GM10248 (cell line): ENCODE results near the gene CLCN2.

Source experiments
- CTCF ChIA-PET: fragments of 300-600 bp; sonication (Branson Sonifier 250); formaldehyde crosslinking; extraction: SDS; loops from one replicate; lab custom pipeline; 2021; ENCODE audit warnings: antibody characterized with exemption; lab: Yijun Ruan, JAX
- POLR2A ChIA-PET: fragments of 350-650 bp; sonication (Branson Sonifier 250); formaldehyde crosslinking; extraction: SDS; loops from one replicate; lab custom pipeline; 2020; ENCODE audit warnings: antibody characterized with exemption; lab: Yijun Ruan, JAX
- DNase-seq: peaks from one replicate; pipeline ENCODE4 v3.0.0; 2012; ENCODE audit errors: extremely low spot score
- CTCF ChIP-seq: IDR thresholded peaks from 2 replicates; pipeline ENCODE4 v1.5.1; 2012; ENCODE audit warnings: mild to moderate bottlenecking, low read depth; ENCODE audit errors: extremely low read depth, missing control alignments, control extremely low read depth

The CLCN2 gene

DNA sequence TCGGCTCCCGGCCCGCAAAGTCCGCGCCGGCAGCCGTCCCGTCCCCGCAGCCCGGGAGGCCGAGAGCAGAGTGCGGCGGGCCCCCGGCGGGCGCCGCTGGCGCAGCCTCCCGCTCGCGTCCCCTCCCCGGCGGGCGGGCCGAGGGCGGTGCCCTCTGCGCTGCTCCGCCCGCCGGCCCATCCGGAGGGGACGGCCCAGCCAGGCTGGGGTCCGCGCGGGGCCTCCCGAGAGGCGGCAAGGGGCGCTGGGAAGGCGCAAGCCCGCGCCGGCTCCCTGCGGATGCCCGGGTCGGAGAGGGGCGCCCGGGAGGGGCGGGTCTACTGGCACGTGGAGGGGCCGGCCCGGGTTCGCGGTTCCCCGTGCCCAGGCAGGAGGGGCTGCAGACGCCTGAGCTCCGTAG, at the start of gene CLCN2, which contains the start of gene POLR2H:
CLCN2 (minus strand) TSS at position 74 of the 400 bp plus-strand sequence. CDS start 126 bp downstream, outside the sequence.
POLR2H (plus strand) TSS at position 179 of the 400 bp plus-strand sequence. CDS start 1,783 bp downstream, outside the sequence.
- DNase-seq = peak; percentile 79
- ChIA-PET CTCF (interaction anchor here (0.9 to 2.3 kb wide), 9 partner anchors 8 to 466 kb away, joined by 3 to 10 read pairs (median 4); partner anchors contain the start of gene FAM131A), POLR2A (no interaction called here)
- no peak for TF ChIP-seq CTCF

DNA sequence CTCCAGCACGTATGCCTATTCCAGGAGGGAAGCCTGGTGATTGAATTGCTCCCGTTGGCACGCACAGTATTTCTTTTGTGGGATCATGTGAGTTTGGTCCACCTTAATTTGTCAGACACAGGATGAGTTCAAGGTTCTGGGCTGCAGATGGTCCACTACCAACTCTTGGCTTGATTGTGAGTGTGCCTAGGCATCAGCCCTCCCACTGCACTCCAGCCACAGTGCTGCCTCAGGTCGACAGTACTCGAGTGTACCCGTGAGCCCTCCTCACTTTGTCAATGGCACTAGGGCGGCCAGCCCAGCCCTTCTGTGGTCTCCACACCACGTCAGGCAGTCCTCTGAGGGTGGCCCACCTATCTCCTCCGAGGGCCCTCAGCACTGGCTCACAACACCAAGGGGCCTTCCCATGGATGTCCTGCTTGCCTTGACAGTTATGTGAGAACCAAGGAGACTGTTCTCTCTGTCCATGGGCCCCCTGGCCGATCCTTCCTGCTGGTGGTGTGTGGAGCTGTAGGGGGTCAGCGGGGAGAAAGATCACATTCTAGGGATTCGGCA, 48.6 kb upstream of the CLCN2 start:
- TF ChIP-seq CTCF = no peak
- CTCF ChIA-PET = no interaction called here
- DNase-seq = no peak
- POLR2A ChIA-PET = no interaction called here

DNA sequence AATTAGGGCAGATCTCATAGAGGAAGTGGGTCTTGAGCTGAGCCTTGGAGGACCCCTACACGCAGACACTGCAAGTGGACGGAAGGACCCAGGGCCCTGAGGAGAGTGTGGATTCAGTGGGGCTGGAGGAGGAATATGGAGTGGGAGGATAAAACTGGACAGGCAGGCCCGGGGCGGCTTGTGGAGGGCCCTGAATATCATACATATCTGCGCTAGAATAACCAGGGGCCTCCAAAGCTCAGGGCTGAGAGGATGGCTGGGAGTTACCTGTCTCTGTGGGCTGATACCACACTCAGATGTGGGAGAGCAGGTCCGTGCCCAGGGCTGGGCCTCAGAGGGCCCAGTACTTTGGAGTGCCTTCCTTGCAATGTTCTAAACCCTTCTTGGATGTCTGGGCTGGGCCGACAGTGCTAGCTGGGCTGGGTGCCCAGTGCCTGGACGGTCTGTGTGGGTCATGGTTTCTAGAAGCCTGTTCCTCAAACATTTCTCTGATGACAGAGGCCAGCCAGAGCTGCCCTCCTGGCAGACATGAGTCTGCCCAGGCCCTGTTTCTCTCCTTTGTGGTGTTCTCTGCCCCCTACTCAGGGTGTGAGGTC, 48.0 kb upstream of the CLCN2 start:
- CTCF ChIA-PET = no interaction called here

GRCh38 chr3:184405075-184406030, 43.9 kb upstream of the CLCN2 start:
- POLR2A ChIA-PET = no interaction called here
- DNase-seq = no peak
- TF ChIP-seq CTCF = no peak
- CTCF ChIA-PET = no interaction called here

More for the DNA sequence above, 48.0 kb upstream of the CLCN2 start:
- DNase-seq = no peak
- TF ChIP-seq CTCF = no peak
- POLR2A ChIA-PET = no interaction called here

DNA sequence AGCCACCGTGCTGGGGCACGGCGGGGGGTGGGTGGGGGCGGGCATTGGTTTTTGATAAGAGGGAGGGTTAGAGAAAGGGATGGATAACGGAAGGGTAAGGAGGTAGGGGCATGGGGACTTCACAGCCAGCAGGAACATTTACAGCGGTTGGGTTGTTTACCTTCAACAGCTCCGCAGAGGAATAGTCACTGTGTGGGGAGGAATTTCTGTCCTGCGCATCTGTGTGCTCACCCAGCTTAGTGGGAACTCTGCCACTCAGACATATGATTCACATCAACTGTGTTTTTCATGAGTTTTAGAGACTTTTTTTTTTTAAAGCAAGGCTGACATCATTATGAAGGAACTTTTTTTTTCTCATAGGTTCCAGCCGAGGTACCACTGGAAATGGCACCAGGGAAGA, 38.0 kb upstream of the CLCN2 start:
- DNase-seq = no peak
- ChIA-PET CTCF (no interaction called here), POLR2A (no interaction called here)
- no peak for TF ChIP-seq CTCF

- ChIA-PET POLR2A (no interaction called here), CTCF (no interaction called here)
- no peak for DNase-seq
- no peak for TF ChIP-seq CTCF
Observed at GRCh38 chr3:184395320-184395660, 33.9 kb upstream of the CLCN2 start.
